ENCODE data around the gene NECAB3. TPM values are rescaled to one million over a fixed set of nuclear protein-coding genes. Genes with fewer than 3 reads are reported as not detected.

The NECAB3 gene
- total RNA-seq, 1 donor from 2014 or later = 19.2 TPM

GRCh38 chr20:33685328-33686099 is 11.3 kb upstream of the NECAB3 start:
- H3K4me3 Mint-ChIP-seq = peak overlapping the region; percentile 92
- Histone ChIP-seq H3F3A (ENCODE audit: low read depth) (peaks cover 18% of the 10 kb centered on the region), H3K4me2 (peak overlapping the region; percentile 88), H3K9me3 (ENCODE audit: low read depth) (no peaks in the 10 kb centered on the region), H2AFZ (replicated peaks) (no peak overlapping the region), H3K27ac (no peak overlapping the region), H3K79me2 (ENCODE audit: low read depth) (peaks cover 47% of the 10 kb centered on the region), H3K36me3 (no peaks in the 10 kb centered on the region), H3K4me1 (peaks cover 20% of the 10 kb centered on the region), H3K4me3 (peak overlapping the region; percentile 65), H3K9ac (no peak overlapping the region), H4K20me1 (ENCODE audit: low read depth) (peaks cover 52% of the 10 kb centered on the region), H3K27me3 (no peaks in the 10 kb centered on the region)
- DNase-seq (ENCODE audit: low spot score) = peak; percentile 63
- H3K9me3 Mint-ChIP-seq = no peaks in the 10 kb centered on the region
- H3K4me1 Mint-ChIP-seq = peaks cover 35% of the 10 kb centered on the region
- H3K27ac Mint-ChIP-seq = peak overlapping the region; percentile 69
- no peak for TF ChIP-seq EZH2phosphoT487 (IDR thresholded peaks at IDR 0.05)
- peak; percentile 9 for TF ChIP-seq CTCF (IDR thresholded peaks at IDR 0.05)
- no peaks in the 10 kb centered on the region for H3K36me3 Mint-ChIP-seq
- H3K27me3 Mint-ChIP-seq (ENCODE audit: insufficient read depth, low read depth) = peaks cover 2% of the 10 kb centered on the region

- Histone ChIP-seq H3K4me1 (peaks cover 20% of the 10 kb centered on the region), H3F3A (ENCODE audit: low read depth) (peaks cover 18% of the 10 kb centered on the region), H3K9me3 (ENCODE audit: low read depth) (no peaks in the 10 kb centered on the region), H3K4me2 (peak overlapping the region; percentile 88), H3K4me3 (peak overlapping the region; percentile 65), H3K79me2 (ENCODE audit: low read depth) (peaks cover 47% of the 10 kb centered on the region), H3K36me3 (no peaks in the 10 kb centered on the region), H3K27ac (peak overlapping the region; percentile 61), H3K27me3 (no peaks in the 10 kb centered on the region), H2AFZ (replicated peaks) (no peak overlapping the region), H4K20me1 (ENCODE audit: low read depth) (peaks cover 58% of the 10 kb centered on the region), H3K9ac (no peak overlapping the region)
- no peak for TF ChIP-seq EZH2 (IDR thresholded peaks at IDR 0.05)
- TF ChIP-seq EZH2phosphoT487 (IDR thresholded peaks at IDR 0.05) = no peak
- TF ChIP-seq CTCF (IDR thresholded peaks at IDR 0.05) = no peak
- peak overlapping the region; percentile 86 for H3K27ac Mint-ChIP-seq
- H3K36me3 Mint-ChIP-seq = no peaks in the 10 kb centered on the region
- H3K9me3 Mint-ChIP-seq = no peaks in the 10 kb centered on the region
- peak overlapping the region; percentile 92 for H3K4me3 Mint-ChIP-seq
- peaks cover 2% of the 10 kb centered on the region for H3K27me3 Mint-ChIP-seq (ENCODE audit: insufficient read depth, low read depth)
- peak; percentile 84 for DNase-seq (ENCODE audit: low spot score)
- peaks cover 31% of the 10 kb centered on the region for H3K4me1 Mint-ChIP-seq
Measured at GRCh38 chr20:33684533-33685327, 10.5 kb upstream of the NECAB3 start.

GRCh38 chr20:33681728-33682353 is 7.6 kb upstream of the NECAB3 start:
- no peak overlapping the region for H2AFZ ChIP-seq (replicated peaks)
- H3K9me3 ChIP-seq (ENCODE audit: low read depth) = no peaks in the 10 kb centered on the region
- H3K4me3 Mint-ChIP-seq = no peak overlapping the region
- peaks cover 18% of the 10 kb centered on the region for H3F3A ChIP-seq (ENCODE audit: low read depth)
- peaks cover 32% of the 10 kb centered on the region for H3K4me1 Mint-ChIP-seq
- no peaks in the 10 kb centered on the region for H3K36me3 ChIP-seq
- H3K36me3 Mint-ChIP-seq = peaks cover 5% of the 10 kb centered on the region
- H3K27ac Mint-ChIP-seq = peak overlapping the region; percentile 95
- TF ChIP-seq CTCF (IDR thresholded peaks at IDR 0.05) (no peak), EZH2 (IDR thresholded peaks at IDR 0.05) (no peak), EZH2phosphoT487 (IDR thresholded peaks at IDR 0.05) (no peak)
- no peak for DNase-seq (ENCODE audit: low spot score)
- H3K4me3 ChIP-seq = no peak overlapping the region
- peaks cover 47% of the 10 kb centered on the region for H3K79me2 ChIP-seq (ENCODE audit: low read depth)
- peaks cover 80% of the 10 kb centered on the region for H4K20me1 ChIP-seq (ENCODE audit: low read depth)
- H3K9ac ChIP-seq = no peak overlapping the region
- peaks cover under 1% of the 10 kb centered on the region for H3K27me3 Mint-ChIP-seq (ENCODE audit: insufficient read depth, low read depth)
- H3K4me1 ChIP-seq = peaks cover 19% of the 10 kb centered on the region
- H3K27ac ChIP-seq = no peak overlapping the region
- no peak overlapping the region for H3K4me2 ChIP-seq
- H3K9me3 Mint-ChIP-seq = no peaks in the 10 kb centered on the region
- no peaks in the 10 kb centered on the region for H3K27me3 ChIP-seq
